ENCODE measurements around the gene PRKG1. TPM values are rescaled to one million over a fixed set of nuclear protein-coding genes. Genes with fewer than 3 reads are reported as not detected.

PRKG1 gene
- total RNA-seq, 2 experiments from 2014 or later = not detected

DNA sequence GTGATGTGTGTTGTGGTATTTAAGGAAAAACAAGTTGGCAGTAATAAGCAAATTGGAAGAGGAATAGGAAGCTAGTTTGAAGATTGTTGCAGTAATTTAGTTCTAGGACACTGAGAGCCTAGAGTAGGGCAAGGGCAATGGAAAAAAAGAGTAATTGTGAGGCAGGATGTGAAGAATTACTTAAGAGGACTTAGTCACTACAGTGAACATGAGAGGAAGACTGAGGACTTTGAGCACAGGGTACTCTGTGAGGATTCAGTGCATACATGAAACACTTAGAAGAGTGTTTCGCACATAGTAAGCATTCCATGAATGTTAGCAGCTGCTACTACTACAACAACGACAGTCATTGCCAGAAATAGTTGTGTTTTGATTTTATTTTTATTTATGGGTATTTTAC is 1208.9 kb downstream of the PRKG1 start:
- DNase-seq = no peak
- ChIA-PET CTCF (no interaction called here), POLR2A (no interaction called here)
- no peaks in the 10 kb centered on the region for H3K27me3 Mint-ChIP-seq
- H3K9me3 Mint-ChIP-seq = no peaks in the 10 kb centered on the region
- no peak overlapping the region for H3K27ac Mint-ChIP-seq
- H3K4me3 Mint-ChIP-seq = no peak overlapping the region
- H3K4me1 Mint-ChIP-seq = no peaks in the 10 kb centered on the region
- H3K36me3 Mint-ChIP-seq (ENCODE audit: low read depth) = no peaks in the 10 kb centered on the region

DNA sequence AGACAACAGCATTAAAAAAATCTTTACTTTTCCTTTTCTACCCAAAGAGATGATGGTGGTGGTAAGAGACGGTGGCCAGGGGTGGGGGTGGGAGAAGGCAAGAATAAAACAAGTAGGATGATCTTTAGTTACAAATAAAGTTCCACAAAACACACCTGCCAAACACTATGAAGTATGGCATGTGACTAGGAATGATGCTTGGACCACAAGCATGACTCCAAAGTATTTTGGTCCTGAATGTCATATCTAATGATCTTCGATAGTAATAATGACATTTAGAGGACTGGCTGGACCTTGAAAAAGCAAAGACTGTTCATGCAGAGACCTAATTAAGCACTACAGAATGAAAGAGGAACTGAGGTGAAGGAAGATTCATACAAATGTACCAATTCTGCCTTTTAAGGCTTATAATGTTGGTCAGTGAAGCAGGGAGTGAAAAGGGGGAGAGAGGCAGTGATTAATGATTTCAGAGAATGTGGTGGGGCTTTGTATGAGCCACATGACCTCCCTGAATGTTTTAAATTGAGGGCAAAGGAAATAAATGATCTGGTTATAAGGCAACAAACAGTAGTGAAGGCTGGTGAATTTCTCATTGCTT is 1210.2 kb downstream of the PRKG1 start:
- Mint-ChIP-seq H3K4me3 (no peak overlapping the region), H3K9me3 (no peaks in the 10 kb centered on the region), H3K36me3 (ENCODE audit: low read depth) (no peaks in the 10 kb centered on the region), H3K27me3 (no peaks in the 10 kb centered on the region), H3K27ac (no peak overlapping the region), H3K4me1 (no peaks in the 10 kb centered on the region)
- DNase-seq = no peak
- ChIA-PET CTCF (no interaction called here), POLR2A (no interaction called here)

- H3K9me3 Mint-ChIP-seq = no peaks in the 10 kb centered on the region
- no peak overlapping the region for H3K4me3 Mint-ChIP-seq
Observed at GRCh38 chr10:52287866-52288265, 1213.6 kb downstream of the PRKG1 start.

DNA sequence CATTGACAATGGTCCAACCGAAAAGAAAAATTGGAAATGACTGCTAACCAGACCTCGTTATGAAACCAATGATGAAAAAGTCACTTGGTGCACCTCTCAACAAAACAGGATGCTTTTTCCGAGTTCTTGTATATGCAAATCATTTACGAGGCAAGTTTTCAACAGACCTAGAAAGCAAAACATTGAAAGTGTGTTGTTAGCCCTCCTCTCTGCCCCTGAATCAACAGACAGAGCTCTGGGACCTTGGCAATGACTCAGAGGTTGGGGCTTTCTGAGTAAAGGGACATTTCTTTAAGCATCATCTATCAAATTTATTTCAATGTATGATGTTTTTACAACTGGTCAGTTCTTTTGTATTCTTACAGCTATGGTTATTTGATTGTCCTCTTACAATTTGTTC is 1223.5 kb downstream of the PRKG1 start:
- H3K9me3 Mint-ChIP-seq = no peaks in the 10 kb centered on the region
- no peak overlapping the region for H3K27ac Mint-ChIP-seq
- no peaks in the 10 kb centered on the region for H3K4me1 Mint-ChIP-seq
- CTCF ChIA-PET = no interaction called here
- no peaks in the 10 kb centered on the region for H3K27me3 Mint-ChIP-seq
- POLR2A ChIA-PET = no interaction called here
- H3K4me3 Mint-ChIP-seq = no peak overlapping the region
- DNase-seq = no peak
- H3K36me3 Mint-ChIP-seq (ENCODE audit: low read depth) = no peaks in the 10 kb centered on the region

More at GRCh38 chr10:52287866-52288265, 1213.6 kb downstream of the PRKG1 start:
- ChIA-PET POLR2A (no interaction called here), CTCF (no interaction called here)
- no peaks in the 10 kb centered on the region for H3K4me1 Mint-ChIP-seq
- no peak overlapping the region for H3K27ac Mint-ChIP-seq
- H3K36me3 Mint-ChIP-seq (ENCODE audit: low read depth) = no peaks in the 10 kb centered on the region
- no peak for DNase-seq
- H3K27me3 Mint-ChIP-seq = no peaks in the 10 kb centered on the region

DNA sequence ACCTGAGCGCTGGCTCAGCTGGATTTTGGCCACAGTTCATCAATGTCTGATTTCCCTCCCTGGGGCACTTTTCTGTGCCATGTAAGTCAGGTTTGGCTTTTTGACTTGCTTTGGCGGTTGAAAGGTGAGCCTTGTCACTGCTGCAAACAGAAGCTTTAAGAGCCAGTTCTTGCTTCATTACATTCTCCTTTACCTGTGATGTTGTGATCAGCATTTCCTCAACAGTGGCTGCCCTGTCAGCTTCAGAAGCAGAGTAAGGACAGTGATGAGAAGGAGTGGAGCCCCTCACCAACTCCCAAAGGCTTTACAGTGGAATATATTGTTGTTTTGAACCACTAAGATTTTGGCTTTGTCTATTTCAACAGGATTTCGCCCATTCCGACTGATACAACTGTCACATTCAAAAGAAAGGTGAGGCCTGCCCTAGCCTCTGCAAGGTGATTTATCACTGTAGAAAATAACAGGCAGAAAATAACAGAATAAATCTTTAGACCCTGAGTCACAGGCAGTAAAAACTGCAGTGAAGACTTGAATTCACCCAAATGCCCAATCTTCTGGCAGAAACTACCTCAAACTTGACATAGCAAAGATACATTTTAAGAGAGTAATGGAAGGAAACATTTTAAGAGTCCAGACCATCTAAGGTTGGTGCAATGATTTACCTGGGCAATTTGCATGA is 1226.5 kb downstream of the PRKG1 start:
- no peaks in the 10 kb centered on the region for H3K9me3 Mint-ChIP-seq
- CTCF ChIA-PET = no interaction called here
- DNase-seq = no peak
- H3K4me3 Mint-ChIP-seq = no peak overlapping the region
- POLR2A ChIA-PET = no interaction called here
- no peaks in the 10 kb centered on the region for H3K36me3 Mint-ChIP-seq (ENCODE audit: low read depth)
- no peaks in the 10 kb centered on the region for H3K4me1 Mint-ChIP-seq
- no peak overlapping the region for H3K27ac Mint-ChIP-seq
- no peaks in the 10 kb centered on the region for H3K27me3 Mint-ChIP-seq

DNA sequence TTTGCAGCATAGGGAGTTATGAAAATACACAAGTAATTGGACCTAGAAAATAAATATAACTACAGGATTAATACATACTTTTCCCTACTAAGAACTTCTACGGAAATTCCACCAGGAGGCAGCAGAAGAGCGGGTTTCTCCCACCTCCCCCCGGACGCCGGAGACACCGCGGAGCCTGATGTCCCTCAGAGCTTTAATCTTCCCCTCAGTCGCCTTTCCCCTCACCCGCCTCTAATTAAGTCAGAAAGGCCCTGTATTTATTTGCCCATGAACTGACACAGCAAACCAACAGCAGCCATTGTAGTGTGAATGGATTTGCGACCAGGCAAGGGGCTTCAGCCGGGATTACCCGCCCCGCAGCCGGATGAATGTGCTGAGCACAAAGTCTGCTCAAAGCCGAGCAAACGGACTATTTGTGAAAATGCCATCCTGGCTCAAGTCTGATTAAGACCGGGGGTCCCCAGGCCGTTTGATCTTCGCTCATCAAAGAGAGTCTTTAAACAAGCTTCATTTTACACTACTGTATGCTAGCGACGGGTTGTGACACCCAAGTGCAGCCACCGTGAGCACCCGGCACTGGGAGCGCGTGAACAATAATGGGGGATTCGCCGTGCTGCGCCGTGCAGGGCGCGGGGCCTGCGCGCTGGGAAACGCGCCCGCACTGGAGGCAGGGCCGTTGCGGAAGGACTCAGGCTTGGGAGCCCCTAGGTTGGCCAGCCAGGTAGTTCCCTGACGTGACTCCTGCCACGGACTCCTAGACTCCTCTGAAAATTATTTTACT is 1234.2 kb downstream of the PRKG1 start:
- Mint-ChIP-seq H3K36me3 (ENCODE audit: low read depth) (no peaks in the 10 kb centered on the region), H3K27ac (no peak overlapping the region), H3K4me1 (peaks cover 8% of the 10 kb centered on the region), H3K9me3 (no peaks in the 10 kb centered on the region), H3K27me3 (peaks cover 48% of the 10 kb centered on the region), H3K4me3 (peak overlapping the region; percentile 25)
- ChIA-PET CTCF (no interaction called here), POLR2A (no interaction called here)
- DNase-seq = peak; percentile 18

GRCh38 chr10:52312942-52313255 is 1238.6 kb downstream of the PRKG1 start:
- CTCF ChIA-PET = no interaction called here
- Mint-ChIP-seq H3K4me3 (no peak overlapping the region), H3K36me3 (ENCODE audit: low read depth) (no peaks in the 10 kb centered on the region), H3K9me3 (no peaks in the 10 kb centered on the region), H3K27ac (no peak overlapping the region), H3K27me3 (peaks cover 70% of the 10 kb centered on the region), H3K4me1 (peaks cover 16% of the 10 kb centered on the region)
- POLR2A ChIA-PET = no interaction called here
- no peak for DNase-seq

- DNase-seq = no peak
- Mint-ChIP-seq H3K4me3 (no peak overlapping the region), H3K9me3 (no peaks in the 10 kb centered on the region), H3K36me3 (ENCODE audit: low read depth) (no peaks in the 10 kb centered on the region), H3K27me3 (peaks cover 68% of the 10 kb centered on the region), H3K4me1 (peaks cover 13% of the 10 kb centered on the region), H3K27ac (no peak overlapping the region)
- CTCF ChIA-PET = no interaction called here
- POLR2A ChIA-PET = no interaction called here
Observed at GRCh38 chr10:52313256-52313932, 1239.1 kb downstream of the PRKG1 start.

GRCh38 chr10:52313933-52314821 is 1239.9 kb downstream of the PRKG1 start, which contains the start of gene DKK1:
Gene DKK1, plus strand, starts transcription at chr10:52314281. Its CDS starts 154 bp downstream, at chr10:52314435.
- ChIA-PET POLR2A (no interaction called here), CTCF (no interaction called here)
- H3K27ac Mint-ChIP-seq = no peak within 1 kb of the TSS
- DNase-seq = no peak
- no peak within 1 kb of the TSS for H3K4me3 Mint-ChIP-seq
- H3K36me3 Mint-ChIP-seq (ENCODE audit: low read depth) = no peaks in the 10 kb centered on the region
- H3K9me3 Mint-ChIP-seq = no peaks in the 10 kb centered on the region
- peaks cover 61% of the 10 kb centered on the region for H3K27me3 Mint-ChIP-seq
- peaks cover 11% of the 10 kb centered on the region for H3K4me1 Mint-ChIP-seq

DNA sequence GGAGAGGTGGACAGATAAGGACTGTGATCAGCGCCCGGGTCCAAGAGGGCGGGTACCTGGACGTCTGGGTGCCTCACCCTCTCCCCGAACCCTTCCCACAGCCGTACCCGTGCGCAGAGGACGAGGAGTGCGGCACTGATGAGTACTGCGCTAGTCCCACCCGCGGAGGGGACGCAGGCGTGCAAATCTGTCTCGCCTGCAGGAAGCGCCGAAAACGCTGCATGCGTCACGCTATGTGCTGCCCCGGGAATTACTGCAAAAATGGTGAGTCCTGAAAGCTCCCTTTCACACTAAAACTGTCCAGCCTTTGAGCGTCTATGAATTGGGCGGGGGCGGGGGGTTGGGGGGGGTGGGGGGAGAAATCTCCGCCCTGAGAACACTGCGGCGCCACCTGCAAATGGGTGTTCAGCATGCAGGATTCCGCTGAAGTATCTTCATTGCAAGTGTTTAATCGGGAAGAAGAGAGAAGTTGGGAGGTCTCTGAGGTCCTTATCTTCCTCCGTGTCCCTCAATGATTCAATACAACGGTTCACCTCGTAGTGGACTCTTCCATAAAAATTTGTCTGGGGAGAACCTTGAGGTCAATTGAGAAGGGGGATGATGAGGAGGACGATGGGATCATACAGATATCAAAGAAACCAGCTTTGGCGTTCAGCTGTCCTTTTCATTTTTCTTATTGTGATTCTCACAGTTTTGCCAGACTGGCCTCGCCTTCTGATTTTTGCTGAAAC is 1240.7 kb downstream of the PRKG1 start:
- Mint-ChIP-seq H3K4me3 (no peak overlapping the region), H3K9me3 (no peaks in the 10 kb centered on the region), H3K36me3 (ENCODE audit: low read depth) (no peaks in the 10 kb centered on the region), H3K4me1 (peaks cover 11% of the 10 kb centered on the region), H3K27ac (no peak overlapping the region), H3K27me3 (peaks cover 53% of the 10 kb centered on the region)
- ChIA-PET CTCF (no interaction called here), POLR2A (no interaction called here)
- DNase-seq = no peak

DNA sequence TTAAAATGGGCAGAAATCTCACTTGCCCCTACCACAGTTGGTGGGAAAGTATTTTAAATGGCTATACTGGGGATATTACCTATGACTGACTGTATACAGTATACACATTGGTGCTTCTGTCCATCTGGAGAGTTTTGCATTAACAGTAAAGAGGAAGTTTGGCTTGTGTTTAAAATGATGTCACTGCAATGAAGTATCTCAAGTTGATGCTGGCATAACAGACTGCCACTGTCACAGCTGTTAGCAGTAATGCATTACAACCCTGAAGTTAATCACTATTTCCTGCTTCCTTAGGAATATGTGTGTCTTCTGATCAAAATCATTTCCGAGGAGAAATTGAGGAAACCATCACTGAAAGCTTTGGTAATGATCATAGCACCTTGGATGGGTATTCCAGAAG is 1241.7 kb downstream of the PRKG1 start:
- Mint-ChIP-seq H3K36me3 (ENCODE audit: low read depth) (no peaks in the 10 kb centered on the region), H3K4me1 (peaks cover 11% of the 10 kb centered on the region), H3K27me3 (peaks cover 47% of the 10 kb centered on the region), H3K9me3 (no peaks in the 10 kb centered on the region), H3K4me3 (no peak overlapping the region), H3K27ac (no peak overlapping the region)
- DNase-seq = no peak
- POLR2A ChIA-PET = no interaction called here
- CTCF ChIA-PET = no interaction called here

GRCh38 chr10:52316500-52316899 is 1242.2 kb downstream of the PRKG1 start:
- Mint-ChIP-seq H3K27ac (no peak overlapping the region), H3K4me3 (no peak overlapping the region), H3K36me3 (ENCODE audit: low read depth) (no peaks in the 10 kb centered on the region), H3K9me3 (no peaks in the 10 kb centered on the region), H3K27me3 (peaks cover 42% of the 10 kb centered on the region), H3K4me1 (peaks cover 11% of the 10 kb centered on the region)
- POLR2A ChIA-PET = no interaction called here
- no peak for DNase-seq
- CTCF ChIA-PET = no interaction called here

Measured in activated CD4-positive, alpha-beta T cell treated with anti-CD3 and anti-CD28 coated beads, Interleukin-2, amount 10 ng/mL, durations not matched to agents 7 days and 5 days (primary cell).